ENCODE results near the gene RASAL2. TPM values are rescaled to one million over a fixed set of nuclear protein-coding genes. Genes with fewer than 3 reads are reported as not detected.

Gene RASAL2
- total RNA-seq, 2 experiments from 2014 or later, result not detected

- Mint-ChIP-seq H3K27ac (no peak overlapping the region), H3K4me3 (no peak overlapping the region), H3K9me3 (peaks cover 3% of the 10 kb centered on the region), H3K36me3 (ENCODE audit: low read depth) (no peaks in the 10 kb centered on the region), H3K27me3 (no peaks in the 10 kb centered on the region), H3K4me1 (no peaks in the 10 kb centered on the region)
- DNase-seq, result no peak
- POLR2A ChIA-PET, result no interaction called here
- CTCF ChIA-PET, result no interaction called here
Measured at GRCh38 chr1:178352790-178353416, 259.0 kb downstream of the RASAL2 start.

- ChIA-PET CTCF (no interaction called here), POLR2A (no interaction called here)
Measured at GRCh38 chr1:178353524-178353923, 259.6 kb downstream of the RASAL2 start.

GRCh38 chr1:178354816-178355215 is 260.9 kb downstream of the RASAL2 start:
- no peak overlapping the region for H3K27ac Mint-ChIP-seq
- CTCF ChIA-PET, result no interaction called here

More at GRCh38 chr1:178353524-178353923, 259.6 kb downstream of the RASAL2 start:
- H3K4me3 Mint-ChIP-seq, result no peak overlapping the region
- no peaks in the 10 kb centered on the region for H3K36me3 Mint-ChIP-seq (ENCODE audit: low read depth)
- DNase-seq, result no peak
- no peaks in the 10 kb centered on the region for H3K4me1 Mint-ChIP-seq
- H3K9me3 Mint-ChIP-seq, result peaks cover 3% of the 10 kb centered on the region
- H3K27me3 Mint-ChIP-seq, result no peaks in the 10 kb centered on the region
- H3K27ac Mint-ChIP-seq, result no peak overlapping the region

GRCh38 chr1:178356299-178356698 is 262.4 kb downstream of the RASAL2 start:
- Mint-ChIP-seq H3K27me3 (no peaks in the 10 kb centered on the region), H3K4me1 (no peaks in the 10 kb centered on the region), H3K9me3 (peaks cover 3% of the 10 kb centered on the region), H3K27ac (no peak overlapping the region), H3K4me3 (no peak overlapping the region), H3K36me3 (ENCODE audit: low read depth) (no peaks in the 10 kb centered on the region)
- ChIA-PET POLR2A (no interaction called here), CTCF (no interaction called here)
- no peak for DNase-seq

More at GRCh38 chr1:178354816-178355215, 260.9 kb downstream of the RASAL2 start:
- no peaks in the 10 kb centered on the region for H3K27me3 Mint-ChIP-seq
- DNase-seq, result no peak
- no peaks in the 10 kb centered on the region for H3K36me3 Mint-ChIP-seq (ENCODE audit: low read depth)
- H3K4me3 Mint-ChIP-seq, result no peak overlapping the region
- H3K4me1 Mint-ChIP-seq, result no peaks in the 10 kb centered on the region
- POLR2A ChIA-PET, result no interaction called here
- H3K9me3 Mint-ChIP-seq, result peaks cover 3% of the 10 kb centered on the region

- Mint-ChIP-seq H3K27ac (no peak overlapping the region), H3K9me3 (no peaks in the 10 kb centered on the region), H3K36me3 (ENCODE audit: low read depth) (no peaks in the 10 kb centered on the region)
Measured at GRCh38 chr1:178358456-178358855, 264.6 kb downstream of the RASAL2 start.

GRCh38 chr1:178360421-178360820 is 266.5 kb downstream of the RASAL2 start:
- Mint-ChIP-seq H3K4me1 (no peaks in the 10 kb centered on the region), H3K9me3 (no peaks in the 10 kb centered on the region), H3K4me3 (no peak overlapping the region), H3K27ac (no peak overlapping the region), H3K36me3 (ENCODE audit: low read depth) (no peaks in the 10 kb centered on the region), H3K27me3 (no peaks in the 10 kb centered on the region)
- ChIA-PET CTCF (no interaction called here), POLR2A (interaction anchor here (0.7 kb wide), 1 partner anchor 324 kb away, joined by 3 read pairs; no protein-coding TSS in a partner anchor)
- no peak for DNase-seq

More at GRCh38 chr1:178358456-178358855, 264.6 kb downstream of the RASAL2 start:
- no peak for DNase-seq
- Mint-ChIP-seq H3K4me3 (no peak overlapping the region), H3K27me3 (no peaks in the 10 kb centered on the region), H3K4me1 (no peaks in the 10 kb centered on the region)
- ChIA-PET CTCF (no interaction called here), POLR2A (no interaction called here)

- ChIA-PET POLR2A (no interaction called here), CTCF (no interaction called here)
- Mint-ChIP-seq H3K27ac (no peak overlapping the region), H3K9me3 (no peaks in the 10 kb centered on the region), H3K4me3 (no peak overlapping the region), H3K4me1 (no peaks in the 10 kb centered on the region), H3K36me3 (ENCODE audit: low read depth) (no peaks in the 10 kb centered on the region), H3K27me3 (no peaks in the 10 kb centered on the region)
- no peak for DNase-seq
Measured at GRCh38 chr1:178361847-178362246, 267.9 kb downstream of the RASAL2 start.

GRCh38 chr1:178362747-178363146 is 268.8 kb downstream of the RASAL2 start:
- no peak for DNase-seq
- POLR2A ChIA-PET, result no interaction called here
- Mint-ChIP-seq H3K4me3 (no peak overlapping the region), H3K4me1 (no peaks in the 10 kb centered on the region), H3K27me3 (no peaks in the 10 kb centered on the region), H3K27ac (no peak overlapping the region), H3K9me3 (no peaks in the 10 kb centered on the region), H3K36me3 (ENCODE audit: low read depth) (no peaks in the 10 kb centered on the region)
- CTCF ChIA-PET, result no interaction called here

GRCh38 chr1:178364782-178365181 is 270.9 kb downstream of the RASAL2 start:
- POLR2A ChIA-PET, result interaction anchor here (0.7 kb wide), 1 partner anchor 1908 kb away, joined by 3 read pairs; no protein-coding TSS in a partner anchor
- H3K36me3 Mint-ChIP-seq (ENCODE audit: low read depth), result no peaks in the 10 kb centered on the region
- H3K27me3 Mint-ChIP-seq, result peaks cover under 1% of the 10 kb centered on the region
- no peak overlapping the region for H3K27ac Mint-ChIP-seq
- CTCF ChIA-PET, result interaction anchor here (0.7 kb wide), 1 partner anchor 798 kb away, joined by 4 read pairs; no protein-coding TSS in a partner anchor
- no peaks in the 10 kb centered on the region for H3K9me3 Mint-ChIP-seq
- no peaks in the 10 kb centered on the region for H3K4me1 Mint-ChIP-seq
- no peak for DNase-seq
- H3K4me3 Mint-ChIP-seq, result no peak overlapping the region

GRCh38 chr1:178367151-178367550 is 273.2 kb downstream of the RASAL2 start:
- no peaks in the 10 kb centered on the region for H3K4me1 Mint-ChIP-seq
- H3K9me3 Mint-ChIP-seq, result no peaks in the 10 kb centered on the region
- DNase-seq, result no peak
- H3K36me3 Mint-ChIP-seq (ENCODE audit: low read depth), result no peaks in the 10 kb centered on the region
- POLR2A ChIA-PET, result no interaction called here
- CTCF ChIA-PET, result no interaction called here
- no peak overlapping the region for H3K27ac Mint-ChIP-seq
- peaks cover 3% of the 10 kb centered on the region for H3K27me3 Mint-ChIP-seq
- no peak overlapping the region for H3K4me3 Mint-ChIP-seq

- Mint-ChIP-seq H3K4me1 (no peaks in the 10 kb centered on the region), H3K9me3 (no peaks in the 10 kb centered on the region), H3K4me3 (no peak overlapping the region), H3K36me3 (ENCODE audit: low read depth) (no peaks in the 10 kb centered on the region), H3K27ac (no peak overlapping the region), H3K27me3 (peaks cover 3% of the 10 kb centered on the region)
- ChIA-PET CTCF (no interaction called here), POLR2A (no interaction called here)
- no peak for DNase-seq
Measured at GRCh38 chr1:178368208-178368607, 274.3 kb downstream of the RASAL2 start.

- CTCF ChIA-PET, result no interaction called here
- H3K36me3 Mint-ChIP-seq (ENCODE audit: low read depth), result no peaks in the 10 kb centered on the region
- no peaks in the 10 kb centered on the region for H3K4me1 Mint-ChIP-seq
- POLR2A ChIA-PET, result no interaction called here
- no peak for DNase-seq
- H3K27me3 Mint-ChIP-seq, result peaks cover 7% of the 10 kb centered on the region
- no peak overlapping the region for H3K4me3 Mint-ChIP-seq
- H3K27ac Mint-ChIP-seq, result no peak overlapping the region
- H3K9me3 Mint-ChIP-seq, result no peaks in the 10 kb centered on the region
Measured at GRCh38 chr1:178371235-178371634, 277.3 kb downstream of the RASAL2 start.

GRCh38 chr1:178371933-178372388 is 278.1 kb downstream of the RASAL2 start:
- Mint-ChIP-seq H3K36me3 (ENCODE audit: low read depth) (no peaks in the 10 kb centered on the region), H3K9me3 (no peaks in the 10 kb centered on the region), H3K4me1 (no peaks in the 10 kb centered on the region), H3K27me3 (peaks cover 7% of the 10 kb centered on the region), H3K4me3 (no peak overlapping the region), H3K27ac (no peak overlapping the region)
- ChIA-PET CTCF (no interaction called here), POLR2A (no interaction called here)
- no peak for DNase-seq

GRCh38 chr1:178374016-178374415 is 280.1 kb downstream of the RASAL2 start:
- Mint-ChIP-seq H3K36me3 (ENCODE audit: low read depth) (no peaks in the 10 kb centered on the region), H3K4me1 (no peaks in the 10 kb centered on the region), H3K27me3 (peaks cover 9% of the 10 kb centered on the region), H3K9me3 (no peaks in the 10 kb centered on the region), H3K27ac (no peak overlapping the region), H3K4me3 (no peak overlapping the region)
- ChIA-PET CTCF (no interaction called here), POLR2A (no interaction called here)
- no peak for DNase-seq
